AG04450 (cell line): ENCODE measurements around the gene SMIM27. TPM values are rescaled to one million over a fixed set of nuclear protein-coding genes. Genes with fewer than 3 reads are reported as not detected.

Experiments
- CTCF ChIA-PET: fragments of 300-600, 350-600 bp; formaldehyde crosslinking; extraction: SDS; loops from one replicate; lab custom pipeline; 2022; ENCODE audit warnings: antibody characterized with exemption, inconsistent platforms; lab: Charles Lee
- POLR2A ChIA-PET: fragments of 350-600 bp; formaldehyde crosslinking; extraction: SDS; loops from one replicate; lab custom pipeline; 2021; ENCODE audit warnings: antibody characterized with exemption, inconsistent platforms; lab: Yijun Ruan, JAX
- DNase-seq: peaks from one replicate; pipeline ENCODE4 v3.0.0-alpha.2; 2011; ENCODE audit warnings: low read depth, low spot score
- H3K27ac ChIP-seq: one replicate; pipeline ENCODE4 v1.5.1; 2012; ENCODE audit warnings: low read depth, low read length, control low read depth
- H3K27me3 ChIP-seq: one replicate; pipeline ENCODE4 v1.6.0; 2012; ENCODE audit warnings: low read length; ENCODE audit not compliant: control insufficient read depth, insufficient read depth
- H3K4me3 ChIP-seq: 2 replicates; pipeline ENCODE4 v1.5.1; 2011; ENCODE audit warnings: mild to moderate bottlenecking, low read depth, low read length, control low read depth
- H3K9me3 ChIP-seq: 2 replicates; pipeline ENCODE4 v1.5.1; 2012; ENCODE audit warnings: low read length; ENCODE audit not compliant: control insufficient read depth, insufficient read depth
- CTCF ChIP-seq: IDR thresholded peaks from 2 replicates; pipeline ENCODE4 v1.5.1; 2011; ENCODE audit warnings: low read depth, low read length, control low read depth, inconsistent platforms
- polyA plus RNA-seq: library from polyadenylated mRNA; depleted of rRNA; stranded (reverse); fragments of >200 nt; gene quantifications from 2 replicates; pipeline ENCODE4 v1.2.3, GENCODE V29; 2011

Gene SMIM27
- polyA plus RNA-seq, 1 experiment = 7.2 TPM

- Histone ChIP-seq H3K4me3 (no peak overlapping the region), H3K27me3 (no peaks in the 10 kb centered on the region), H3K9me3 (no peaks in the 10 kb centered on the region), H3K27ac (no peak overlapping the region)
- POLR2A ChIA-PET = no interaction called here
- no peak for DNase-seq
- TF ChIP-seq CTCF = no peak
- CTCF ChIA-PET = interaction anchor here (3.2 to 7.7 kb wide), 2 partner anchors 13 to 188 kb away, joined by 17 to 69 read pairs; no protein-coding TSS in a partner anchor
These were observed 14.6 kb downstream of the SMIM27 start for GRCh38 chr9:32566770-32567169.

GRCh38 chr9:32570262-32570661, 18.1 kb downstream of the SMIM27 start:
- no peak overlapping the region for H3K27ac ChIP-seq
- H3K27me3 ChIP-seq = no peaks in the 10 kb centered on the region
- ChIA-PET POLR2A (no interaction called here), CTCF (no interaction called here)
- DNase-seq = no peak
- TF ChIP-seq CTCF = no peak
- no peak overlapping the region for H3K4me3 ChIP-seq
- H3K9me3 ChIP-seq = no peaks in the 10 kb centered on the region; the same call in 1 of the 2 replicates

DNA sequence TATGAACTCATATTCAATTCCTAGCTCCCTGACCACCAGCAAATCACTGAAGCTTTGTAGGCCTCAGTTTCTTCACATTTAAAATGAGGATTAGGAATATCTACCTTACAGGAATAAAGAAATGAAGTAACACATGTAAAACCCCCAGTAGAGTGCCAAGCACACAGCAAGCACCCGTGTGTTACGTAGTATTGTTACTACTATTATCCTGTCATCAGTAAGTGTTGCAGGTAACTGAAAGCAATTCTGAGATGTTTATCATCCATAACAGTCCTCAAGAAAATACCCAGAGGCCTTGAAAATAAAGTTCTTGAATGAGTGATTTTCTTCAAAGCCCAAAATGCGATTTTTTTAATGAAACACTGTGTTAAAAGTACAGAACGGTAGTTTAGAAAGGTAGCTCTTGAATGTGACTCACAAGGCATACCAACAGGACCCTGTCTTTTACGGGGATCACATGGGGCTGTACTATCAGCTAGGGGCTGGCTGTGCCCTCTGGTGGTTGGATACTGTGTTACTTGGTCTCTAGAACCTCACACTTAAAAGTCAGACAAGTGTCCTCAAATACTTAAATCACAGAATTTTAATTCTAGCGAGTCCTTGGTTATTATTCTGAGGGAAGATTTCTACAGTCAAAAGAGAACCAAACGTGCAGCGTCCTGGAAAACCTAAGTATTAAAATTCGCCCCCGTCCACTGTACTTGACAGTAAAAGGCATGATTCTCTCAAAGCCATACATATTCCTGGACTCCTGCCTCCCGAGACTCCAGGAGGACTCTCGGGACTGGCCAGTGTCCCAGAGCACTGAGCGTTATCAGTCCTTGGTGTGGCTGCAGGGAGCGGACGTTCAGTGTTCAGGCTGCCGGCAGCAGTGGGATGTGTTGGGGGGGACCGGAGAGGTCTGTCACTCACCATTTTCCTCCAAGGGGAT, 20.1 kb downstream of the SMIM27 start:
- Histone ChIP-seq H3K9me3 (no peaks in the 10 kb centered on the region; the same call in 1 of the 2 replicates), H3K4me3 (peak overlapping the region; percentile 96), H3K27ac (peak overlapping the region; percentile 62), H3K27me3 (no peaks in the 10 kb centered on the region)
- ChIA-PET POLR2A (interaction anchor here (1.4 kb wide), 1 partner anchor 193 kb away, joined by 8 read pairs; no protein-coding TSS in a partner anchor), CTCF (interaction anchor here (0.6 to 20.3 kb wide), 32 partner anchors 9 to 426 kb away, joined by 3 to 1261 read pairs (median 4); partner anchors contain the start of genes ACO1 and RIGI)
- peak; percentile 80 for TF ChIP-seq CTCF
- no peak for DNase-seq

DNA sequence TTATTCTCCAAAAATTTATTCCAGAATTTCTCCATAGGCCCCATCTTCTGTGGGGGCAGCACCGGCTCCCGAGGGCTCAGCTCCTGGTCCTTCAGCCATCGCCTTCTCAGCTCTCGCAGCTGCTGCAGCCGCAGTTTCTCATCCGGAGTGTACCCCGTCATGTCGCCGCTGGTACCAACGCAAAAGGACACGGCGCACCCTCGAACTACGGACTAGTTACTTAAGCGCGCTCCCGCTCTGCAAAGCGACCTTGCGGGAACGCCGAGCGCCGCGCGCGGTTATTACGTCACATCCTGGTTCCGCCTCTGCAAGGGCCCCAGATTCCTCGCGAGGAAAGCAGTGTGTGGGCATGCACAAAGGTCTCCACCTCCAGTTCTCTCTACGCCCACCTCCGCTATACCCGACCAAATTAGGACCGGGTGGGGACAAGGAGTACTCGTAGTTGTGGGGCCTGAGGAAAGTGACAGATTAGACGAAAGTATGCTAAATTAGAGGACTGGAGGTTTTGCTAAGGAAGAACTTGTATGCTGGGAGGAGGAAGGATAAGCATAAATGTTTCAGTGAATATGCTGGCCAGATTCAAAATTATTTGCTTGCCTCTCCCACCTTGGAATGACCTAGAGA, 20.9 kb downstream of the SMIM27 start, which contains the start of gene NDUFB6:
NDUFB6 (minus strand) TSS at position 260 of the 624 bp plus-strand sequence; CDS start at position 161, 99 bp downstream.
- ChIA-PET POLR2A (interaction anchor here (1.4 kb wide), 1 partner anchor 194 kb away, joined by 8 read pairs; no protein-coding TSS in a partner anchor), CTCF (interaction anchor here (1.1 to 20.3 kb wide), 14 partner anchors 8 to 395 kb away, joined by 3 to 1261 read pairs (median 7); partner anchors contain the start of genes ACO1 and RIGI)
- Histone ChIP-seq H3K27ac (peak within 1 kb of the TSS; percentile 75), H3K27me3 (no peaks in the 10 kb centered on the region), H3K4me3 (peak within 1 kb of the TSS; percentile 96), H3K9me3 (no peaks in the 10 kb centered on the region; the same call in 1 of the 2 replicates)
- peak; percentile 70 for DNase-seq
- no peak for TF ChIP-seq CTCF
